K562 (cell line): Measurements from ENCODE around the gene PI16. TPM values are rescaled to one million over a fixed set of nuclear protein-coding genes. Genes with fewer than 3 reads are reported as not detected.
A peak's percentile ranks its signal among the peaks of the same experiment; 100 is the strongest.

Experiments
- ATAC-seq: fragments of 200-7000 bp; cut with Tn5 transposase; 3 replicates; pipeline ENCODE4 v1.9.1; 2020; ENCODE audit warnings: moderate library complexity
- BruUV-seq: library from RNA; stranded (reverse); fragments of 400-500 nt; replicated peaks from 2 replicates; lab custom pipeline; 2021; lab: Mats Ljungman, UMichigan
- CTCF ChIA-PET: fragments of 300-600 bp; formaldehyde crosslinking; extraction: SDS; loops from one replicate; lab custom pipeline; 2021; ENCODE audit warnings: low intra/inter-chr PET ratio; lab: Yijun Ruan, JAX
- POLR2A ChIA-PET: fragments of 300-600, 350-650 bp; sonication (Branson Sonifier 250); formaldehyde crosslinking; extraction: SDS; loops from one replicate; lab custom pipeline; 2021; ENCODE audit warnings: antibody characterized with exemption, inconsistent platforms; lab: Yijun Ruan, JAX
- DNase-seq, 4 experiments: peaks; one replicate each; pipeline versions ENCODE4 v3.0.0 to v3.0.0-alpha.2; 2011 to 2018; ENCODE audit warnings: low spot score in 3 of 4, mixed read lengths in 3 of 4; ENCODE audit errors: extremely low read depth in 1 of 4
- FAIRE-seq: peaks from 2 replicates; lab custom pipeline; 2011; peaks lifted over from hg19 to GRCh38; lab: Jason Lieb, UNC
- H2AFZ ChIP-seq: 2 replicates; pipeline ENCODE4 v1.6.0; 2011; ENCODE audit warnings: low read depth, low read length, control low read depth, inconsistent platforms
- H3K27ac ChIP-seq: fragments of 200-600 bp; 3 replicates; pipeline ENCODE4 v1.8.0; 2011; ENCODE audit warnings: low read depth, mild to moderate bottlenecking, control low read depth, inconsistent platforms, low read length, moderate library complexity, mixed read lengths; ENCODE audit errors: extremely low read depth
- H3K27me3 ChIP-seq, 2 experiments: fragments of 300-600 bp in 1 of 2; 2 replicates in 1 of 2; 3 replicates in 1 of 2; pipeline versions ENCODE4 v1.6.0 to v1.8.0; 2011; ENCODE audit warnings: inconsistent platforms in 2 of 2, low read length in 2 of 2, mild to moderate bottlenecking in 1 of 2, mixed read lengths in 1 of 2, moderate library complexity in 1 of 2; ENCODE audit not compliant: control insufficient read depth in 2 of 2, insufficient read depth in 2 of 2
- H3K36me3 ChIP-seq: fragments of 300-600 bp; 3 replicates; pipeline ENCODE4 v1.8.0; 2011; ENCODE audit warnings: mild to moderate bottlenecking, low read length, inconsistent platforms; ENCODE audit not compliant: control insufficient read depth, insufficient read depth
- H3K4me1 ChIP-seq, 2 experiments: fragments of 200-600 bp in 1 of 2; replicated peaks in 1 of 2; 2 replicates in 1 of 2; 3 replicates in 1 of 2; pipeline versions ENCODE4 v1.5.1 to v1.8.0; 2011; ENCODE audit warnings: inconsistent platforms in 2 of 2, low read length in 2 of 2, mild to moderate bottlenecking in 1 of 2, mixed read lengths in 1 of 2, moderate library complexity in 1 of 2; ENCODE audit not compliant: control insufficient read depth in 2 of 2, insufficient read depth in 2 of 2
- H3K4me2 ChIP-seq: 2 replicates; pipeline ENCODE4 v1.6.1; 2011; ENCODE audit warnings: low read length, control low read depth, inconsistent platforms, mixed read lengths; ENCODE audit not compliant: insufficient read depth
- H3K4me3 ChIP-seq: fragments of 200-600 bp; sonication (generic), shearing (Covaris generic); 2 replicates; pipeline ENCODE4 v1.5.1; 2016; ENCODE audit warnings: control low read depth, inconsistent platforms
- H3K79me2 ChIP-seq: fragments of 200-600 bp; 3 replicates; pipeline ENCODE4 v1.8.0; 2011; ENCODE audit warnings: low read length, inconsistent platforms; ENCODE audit not compliant: control insufficient read depth, insufficient read depth
- H3K9ac ChIP-seq, 2 experiments: 2 replicates each; pipeline versions ENCODE4 v1.6.0 to v1.6.1; 2011; ENCODE audit warnings: low read depth in 2 of 2, low read length in 2 of 2, control low read depth in 1 of 2, inconsistent platforms in 1 of 2, mild to moderate bottlenecking in 1 of 2, mixed read lengths in 1 of 2; ENCODE audit not compliant: insufficient read depth in 1 of 2
- H3K9me1 ChIP-seq: one replicate; pipeline ENCODE4 v1.6.0; 2011; ENCODE audit warnings: inconsistent platforms, mild to moderate bottlenecking, low read length, moderate library complexity; ENCODE audit not compliant: control insufficient read depth, insufficient read depth
- H3K9me3 ChIP-seq: replicated peaks from 2 replicates; pipeline ENCODE4 v1.5.1; 2011; ENCODE audit warnings: low read depth, low read length, inconsistent platforms; ENCODE audit not compliant: control insufficient read depth, insufficient read depth
- H4K20me1 ChIP-seq: replicated peaks from 2 replicates; pipeline ENCODE4 v1.6.1; 2011; ENCODE audit warnings: low read length, inconsistent platforms, mixed read lengths; ENCODE audit not compliant: control insufficient read depth, insufficient read depth
- ADNP ChIP-seq: fragments of 200-800 bp; sonication (Bioruptor generic); IDR thresholded peaks from 2 replicates; pipeline ENCODE4 v1.6.1; 2016; ENCODE audit warnings: missing genetic modification characterization, missing compliant biosample characterization
- E2F3 ChIP-seq: fragments of 250-450 bp; sonication (Bioruptor Pico); IDR thresholded peaks from 2 replicates; pipeline ENCODE4 v1.4.0; 2020; ENCODE audit warnings: mild to moderate bottlenecking
- FOS ChIP-seq: IDR thresholded peaks from 3 replicates; pipeline ENCODE4 v1.6.1; 2011; ENCODE audit not compliant: insufficient read length; ENCODE audit errors: extremely low read depth
- FUS ChIP-seq: fragments of 200-400 bp; formaldehyde crosslinking; optimal IDR thresholded peaks from 2 replicates; pipeline ENCODE3; 2017; ENCODE audit warnings: low read depth, low read length
- MAZ ChIP-seq, 2 experiments: fragments of 450-650 bp in 1 of 2; sonication (generic) in 1 of 2; formaldehyde crosslinking; IDR thresholded peaks in 1 of 2; conservative IDR thresholded peaks in 1 of 2; 2 replicates each; pipeline versions ENCODE4 v1.4.0 to v1.5.0; 2020; ENCODE audit warnings: mild to moderate bottlenecking in 1 of 2, missing genetic modification reagents in 1 of 2
- MEF2A ChIP-seq: IDR thresholded peaks from 2 replicates; pipeline ENCODE4 v1.6.1; 2011; ENCODE audit warnings: low read depth, mild to moderate bottlenecking, low read length, moderate library complexity; ENCODE audit not compliant: control insufficient read depth
- MEF2D ChIP-seq: conservative IDR thresholded peaks from 2 replicates; pipeline ENCODE4 v1.6.1; 2016; ENCODE audit warnings: low read depth, missing genetic modification characterization, missing compliant biosample characterization
- RFX1 ChIP-seq: fragments of 450-650 bp; IDR thresholded peaks from 2 replicates; pipeline ENCODE4 v1.6.1; 2016; ENCODE audit warnings: mild to moderate bottlenecking, moderate library complexity
- RNF2 ChIP-seq: sonication (generic); IDR thresholded peaks from 2 replicates; pipeline ENCODE4 v1.6.1; 2016
- TAF1 ChIP-seq: IDR thresholded peaks from 2 replicates; pipeline ENCODE4 v1.6.1; 2011; ENCODE audit warnings: mild to moderate bottlenecking, low read length, moderate library complexity; ENCODE audit not compliant: insufficient read depth, control insufficient read depth, severe bottlenecking; ENCODE audit errors: extremely low read depth
- TEAD1 ChIP-seq, 2 experiments: fragments of 450-650 bp in 1 of 2; sonication (generic) in 1 of 2; formaldehyde crosslinking; IDR thresholded peaks; 2 replicates each; pipeline versions ENCODE4 v1.4.0 to v1.8.0; 2020 to 2022; ENCODE audit warnings: mild to moderate bottlenecking in 2 of 2, missing genetic modification reagents in 1 of 2
- WHSC1 ChIP-seq: IDR thresholded peaks from one replicate; pipeline ENCODE4 v1.6.1; 2012; ENCODE audit warnings: low read length, control low read depth, inconsistent platforms
- YY1 ChIP-seq, 3 experiments: IDR thresholded peaks; 2 replicates each; pipeline ENCODE4 v1.6.1; 2011; ENCODE audit warnings: low read length in 2 of 3, mild to moderate bottlenecking in 2 of 3, moderate library complexity in 2 of 3, borderline replicate concordance in 1 of 3, control low read depth in 1 of 3, low read depth in 1 of 3; ENCODE audit not compliant: insufficient read depth in 3 of 3, insufficient replicate concordance in 2 of 3, control insufficient read depth in 1 of 3, insufficient read length in 1 of 3; ENCODE audit errors: extremely low read depth in 1 of 3
- ZKSCAN1 ChIP-seq: fragments of 150-350 bp; IDR thresholded peaks from 2 replicates; pipeline ENCODE4 v1.6.1; 2016; ENCODE audit warnings: low read depth, low read length
- ZNF586 ChIP-seq: fragments of 450-650 bp; formaldehyde crosslinking; conservative IDR thresholded peaks from 2 replicates; pipeline ENCODE4 v1.4.0; 2020; ENCODE audit warnings: mild to moderate bottlenecking, moderate library complexity
- WGBS: fragments of 100-300 bp; shearing (Covaris generic); methylation state at CpG from one replicate; pipeline ENCODE4 v1.1.6; 2016; ENCODE audit warnings: low coverage, mixed read lengths; ENCODE audit not compliant: insufficient coverage; ENCODE audit errors: missing lambda C conversion rate; 5-methylcytosine and 5-hydroxymethylcytosine counted together
- in situ Hi-C: fragments of 300-500 bp; cut with MboI; formaldehyde crosslinking; loops from 4 replicates; pipeline ENCODE4 v1.15.0; 2018; ENCODE audit warnings: inconsistent platforms, mixed read lengths
- intact Hi-C: fragments of 100-400 bp; cut with micrococcal nuclease; formaldehyde crosslinking; loops from 2 replicates; pipeline ENCODE4 v1.14.2; 2022
- polyA plus RNA-seq, 8 experiments: library from polyadenylated mRNA; depleted of rRNA in 4 of 8; stranded (reverse) in 5 of 8; unstranded in 3 of 8; fragments of >200 nt; fragmentation: Nextera tagmentation in 2 of 8; fragmentation: Illumina TruSeq in 1 of 8; extraction: Ambion mirVana in 2 of 8; extraction: Trizol in 1 of 8; gene quantifications; 2 replicates each; pipeline versions ENCODE4 v1.2.1 to v1.2.3, GENCODE V29; 2011 to 2014; ENCODE audit warnings: inconsistent platforms in 1 of 8, missing spikeins in 1 of 8
- total RNA-seq, 7 experiments: library from RNA; depleted of rRNA in 6 of 7; stranded (reverse); fragments of >200 nt in 6 of 7; fragmentation: Illumina TruSeq in 2 of 7; extraction: Trizol in 2 of 7; gene quantifications; 2 replicates each; pipeline versions ENCODE4 v1.2.1 to v1.2.3, GENCODE V29; 2011 to 2021; ENCODE audit warnings: low replicate concordance in 1 of 7
- TF ChIP-seq, protein P1 (sequence below): fragments of 250-450 bp; sonication (Bioruptor Pico); IDR thresholded peaks from 2 replicates; pipeline ENCODE4 v1.8.0; 2021; ENCODE audit warnings: mild to moderate bottlenecking, moderate library complexity
- TF ChIP-seq, protein P2 (sequence below), 2 experiments: fragments of 250-450 bp in 1 of 2; fragments of 450-650 bp in 1 of 2; sonication (Bioruptor Pico) in 1 of 2; IDR thresholded peaks; 2 replicates each; pipeline versions ENCODE4 v1.6.1 to v1.8.0; 2016 to 2021; ENCODE audit warnings: mild to moderate bottlenecking in 2 of 2, moderate library complexity in 2 of 2, missing compliant biosample characterization in 1 of 2, missing genetic modification characterization in 1 of 2
- TF ChIP-seq, protein P3 (sequence below): fragments of 250-450 bp; sonication (Bioruptor Pico); IDR thresholded peaks from 2 replicates; pipeline ENCODE4 v1.5.0; 2020; ENCODE audit warnings: mild to moderate bottlenecking, borderline replicate concordance

PI16 gene
- total and polyA plus RNA-seq, 9 of the 15 experiments (the other 6 are each of a cell fraction or from before 2014, with no cell fraction given) = 0.06 to 0.18 TPM; not detected in 7

DNA sequence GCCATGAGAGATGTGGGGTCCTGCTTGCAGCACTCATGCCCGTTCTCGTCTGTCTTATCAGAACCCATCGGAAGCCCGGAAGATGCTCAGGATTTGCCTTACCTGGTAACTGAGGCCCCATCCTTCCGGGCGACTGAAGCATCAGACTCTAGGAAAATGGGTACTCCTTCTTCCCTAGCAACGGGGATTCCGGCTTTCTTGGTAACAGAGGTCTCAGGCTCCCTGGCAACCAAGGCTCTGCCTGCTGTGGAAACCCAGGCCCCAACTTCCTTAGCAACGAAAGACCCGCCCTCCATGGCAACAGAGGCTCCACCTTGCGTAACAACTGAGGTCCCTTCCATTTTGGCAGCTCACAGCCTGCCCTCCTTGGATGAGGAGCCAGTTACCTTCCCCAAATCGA lies 8.3 kb downstream of the PI16 start:
- in situ Hi-C loops (no loop called here), intact Hi-C loops (no loop called here)
- H3K4me3 ChIP-seq = no peak overlapping the region
- no peaks in the 10 kb centered on the region for H3K79me2 ChIP-seq
- H3K27ac ChIP-seq = no peak overlapping the region
- WGBS = 39% methylated on average over 12 of the region's 12 CpGs
- CTCF ChIA-PET = no interaction called here
- H3K9ac ChIP-seq = no peak overlapping the region
- H3K4me1 ChIP-seq = peaks cover 23 to 59% of the 10 kb centered on the region in 2 experiments; a peak in 4 of 5 replicates
- peaks cover 0 to 13% of the 10 kb centered on the region in 2 experiments; a peak in 2 of 5 replicates for H3K27me3 ChIP-seq
- no peaks in the 10 kb centered on the region for H3K9me1 ChIP-seq
- no TSS peak for BruUV-seq
- peaks cover 8% of the 10 kb centered on the region; the same call in 2 of the 3 replicates for H3K36me3 ChIP-seq
- FAIRE-seq = peak; percentile 62
- H3K4me2 ChIP-seq = no peak overlapping the region
- no peaks in the 10 kb centered on the region for H3K9me3 ChIP-seq
- DNase-seq = peak in 2 of 4 experiments; percentile 62 to 63
- POLR2A ChIA-PET = interaction anchor here (0.6 to 1.4 kb wide), 5 partner anchors 9 to 1079 kb away, joined by 3 to 6 read pairs (median 3); partner anchors contain the start of genes MTCH1 and PI16
- H4K20me1 ChIP-seq = peaks cover 19% of the 10 kb centered on the region; the same call in 1 of the 2 replicates
- ATAC-seq = peak; percentile 17; the same call in 1 of the 3 replicates
- no peak overlapping the region for H2AFZ ChIP-seq
- TF ChIP-seq TAF1 = no peak
- no peak for TF ChIP-seq ZKSCAN1
- TF ChIP-seq, protein P1, sequence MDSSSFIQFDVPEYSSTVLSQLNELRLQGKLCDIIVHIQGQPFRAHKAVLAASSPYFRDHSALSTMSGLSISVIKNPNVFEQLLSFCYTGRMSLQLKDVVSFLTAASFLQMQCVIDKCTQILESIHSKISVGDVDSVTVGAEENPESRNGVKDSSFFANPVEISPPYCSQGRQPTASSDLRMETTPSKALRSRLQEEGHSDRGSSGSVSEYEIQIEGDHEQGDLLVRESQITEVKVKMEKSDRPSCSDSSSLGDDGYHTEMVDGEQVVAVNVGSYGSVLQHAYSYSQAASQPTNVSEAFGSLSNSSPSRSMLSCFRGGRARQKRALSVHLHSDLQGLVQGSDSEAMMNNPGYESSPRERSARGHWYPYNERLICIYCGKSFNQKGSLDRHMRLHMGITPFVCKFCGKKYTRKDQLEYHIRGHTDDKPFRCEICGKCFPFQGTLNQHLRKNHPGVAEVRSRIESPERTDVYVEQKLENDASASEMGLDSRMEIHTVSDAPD (CRISPR knock-in tag) = no peak
- TF ChIP-seq TEAD1 (CRISPR knock-in tag; IDR thresholded peaks at IDR 0.05) = peak in 1 of 2 experiments; percentile 50; a peak in 1 of 4 replicates
- TF ChIP-seq, protein P2, sequence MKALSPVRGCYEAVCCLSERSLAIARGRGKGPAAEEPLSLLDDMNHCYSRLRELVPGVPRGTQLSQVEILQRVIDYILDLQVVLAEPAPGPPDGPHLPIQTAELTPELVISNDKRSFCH (CRISPR knock-in tag; IDR thresholded peaks at IDR 0.05) = no peak
- TF ChIP-seq, protein P2 (tag; IDR thresholded peaks at IDR 0.05) = no peak
- no peak for TF ChIP-seq RNF2
- TF ChIP-seq, protein P3, sequence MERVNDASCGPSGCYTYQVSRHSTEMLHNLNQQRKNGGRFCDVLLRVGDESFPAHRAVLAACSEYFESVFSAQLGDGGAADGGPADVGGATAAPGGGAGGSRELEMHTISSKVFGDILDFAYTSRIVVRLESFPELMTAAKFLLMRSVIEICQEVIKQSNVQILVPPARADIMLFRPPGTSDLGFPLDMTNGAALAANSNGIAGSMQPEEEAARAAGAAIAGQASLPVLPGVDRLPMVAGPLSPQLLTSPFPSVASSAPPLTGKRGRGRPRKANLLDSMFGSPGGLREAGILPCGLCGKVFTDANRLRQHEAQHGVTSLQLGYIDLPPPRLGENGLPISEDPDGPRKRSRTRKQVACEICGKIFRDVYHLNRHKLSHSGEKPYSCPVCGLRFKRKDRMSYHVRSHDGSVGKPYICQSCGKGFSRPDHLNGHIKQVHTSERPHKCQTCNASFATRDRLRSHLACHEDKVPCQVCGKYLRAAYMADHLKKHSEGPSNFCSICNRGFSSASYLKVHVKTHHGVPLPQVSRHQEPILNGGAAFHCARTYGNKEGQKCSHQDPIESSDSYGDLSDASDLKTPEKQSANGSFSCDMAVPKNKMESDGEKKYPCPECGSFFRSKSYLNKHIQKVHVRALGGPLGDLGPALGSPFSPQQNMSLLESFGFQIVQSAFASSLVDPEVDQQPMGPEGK (CRISPR knock-in tag) = no peak
- no peak for TF ChIP-seq E2F3 (CRISPR knock-in tag)
- peak in 1 of 3 experiments; percentile 14 for TF ChIP-seq YY1 (IDR thresholded peaks at IDR 0.05; ENCODE audit: borderline replicate concordance in 1 of 3, control insufficient read depth in 1 of 3, extremely low read depth in 1 of 3, insufficient read depth in 3 of 3, insufficient read length in 1 of 3, insufficient replicate concordance in 2 of 3, low read depth in 1 of 3, low read length in 2 of 3)
- TF ChIP-seq RFX1 = peak; percentile 94
- no peak for TF ChIP-seq MAZ (CRISPR knock-in tag; conservative IDR thresholded peaks at IDR 0.05 in 1 of 2, IDR thresholded peaks at IDR 0.05 in 1 of 2)
- TF ChIP-seq MEF2D (tag) = no peak
- no peak for TF ChIP-seq ZNF586
- no peak for TF ChIP-seq ADNP (tag)
- no peak for TF ChIP-seq FUS
- TF ChIP-seq WHSC1 = no peak
- no peak for TF ChIP-seq MEF2A
- TF ChIP-seq FOS = no peak
